Measurements from ENCODE around the gene IRS1.

Gene IRS1

GRCh38 chr2:226790431-226790830, 9.2 kb downstream of the IRS1 start:
- DNase-seq = peak; percentile 18

- DNase-seq = no peak
These were observed 9.6 kb downstream of the IRS1 start for GRCh38 chr2:226790011-226790410.

GRCh38 chr2:226788881-226789490, 10.6 kb downstream of the IRS1 start:
- no peak for DNase-seq

GRCh38 chr2:226788064-226788463, 11.6 kb downstream of the IRS1 start:
- DNase-seq = no peak

GRCh38 chr2:226783885-226784284, 15.7 kb downstream of the IRS1 start:
- no peak for DNase-seq

- DNase-seq = no peak
These were observed 17.4 kb downstream of the IRS1 start for GRCh38 chr2:226782092-226782713.

GRCh38 chr2:226780431-226780830, 19.2 kb downstream of the IRS1 start:
- DNase-seq = no peak

GRCh38 chr2:226777611-226778010, 22.0 kb downstream of the IRS1 start:
- no peak for DNase-seq

GRCh38 chr2:226776104-226776503, 23.5 kb downstream of the IRS1 start:
- DNase-seq = no peak

GRCh38 chr2:226775032-226775509, 24.5 kb downstream of the IRS1 start:
- DNase-seq = no peak

GRCh38 chr2:226773291-226773690, 26.3 kb downstream of the IRS1 start:
- no peak for DNase-seq

GRCh38 chr2:226772389-226773179, 27.0 kb downstream of the IRS1 start:
- DNase-seq = no peak

GRCh38 chr2:226771067-226771466, 28.6 kb downstream of the IRS1 start:
- no peak for DNase-seq

- no peak for DNase-seq
These were observed 32.4 kb downstream of the IRS1 start for GRCh38 chr2:226767056-226767813.

- DNase-seq = no peak
These were observed 33.1 kb downstream of the IRS1 start for GRCh38 chr2:226766352-226767055.

GRCh38 chr2:226763320-226763719, 36.3 kb downstream of the IRS1 start:
- no peak for DNase-seq

GRCh38 chr2:226761195-226761583, 38.4 kb downstream of the IRS1 start:
- no peak for DNase-seq

GRCh38 chr2:226760412-226761194, 39.0 kb downstream of the IRS1 start:
- no peak for DNase-seq

- no peak for DNase-seq
These were observed 39.9 kb downstream of the IRS1 start for GRCh38 chr2:226759768-226760167.

GRCh38 chr2:226758921-226759640, 40.5 kb downstream of the IRS1 start:
- peak; percentile 4 for DNase-seq

- peak; percentile 9 for DNase-seq
These were observed 43.5 kb downstream of the IRS1 start for GRCh38 chr2:226756131-226756530.

All from DMS53 (cell line).